A549 (cell line): ENCODE results near the gene PTPRK. TPM values are rescaled to one million over a fixed set of nuclear protein-coding genes. Genes with fewer than 3 reads are reported as not detected.

Experiments used
- ATAC-seq, 2 experiments: fragments of 200-7000 bp in 1 of 2; fragments of >200 bp in 1 of 2; cut with Nextera tagmentation in 1 of 2; cut with Tn5 transposase in 1 of 2; 3 replicates each; pipeline versions ENCODE4 v1.8.0 to v1.9.1; 2018 to 2020; ENCODE audit warnings: mild to moderate bottlenecking in 1 of 2, moderate library complexity in 1 of 2
- CTCF ChIA-PET: fragments of 300-600 bp; sonication (Branson Sonifier 250); formaldehyde crosslinking; extraction: SDS; loops from one replicate; lab custom pipeline; 2021; ENCODE audit warnings: antibody characterized with exemption, inconsistent platforms; lab: Yijun Ruan, JAX
- POLR2A ChIA-PET: fragments of 350-600 bp; formaldehyde crosslinking; extraction: SDS; loops from one replicate; lab custom pipeline; 2021; ENCODE audit warnings: antibody characterized with exemption, inconsistent platforms; lab: Yijun Ruan, JAX
- DNase-seq, 2 experiments: peaks; one replicate each; pipeline versions ENCODE4 v3.0.0 to v3.0.0-alpha.2; 2011 to 2016; ENCODE audit warnings: low read depth in 1 of 2, low spot score in 1 of 2
- FAIRE-seq: peaks from 2 replicates; lab custom pipeline; 2011; peaks lifted over from hg19 to GRCh38; lab: Jason Lieb, UNC
- H3K27ac ChIP-seq, 2 experiments: fragments of >200 bp; sonication (Bioruptor Twin); formaldehyde crosslinking; 3 replicates each; pipeline ENCODE4 v1.5.1; 2016 to 2017
- H3K4me1 ChIP-seq: fragments of >200 bp; sonication (Bioruptor Twin); formaldehyde crosslinking; 3 replicates; pipeline ENCODE4 v1.6.1; 2016
- H3K4me2 ChIP-seq: fragments of >200 bp; sonication (Bioruptor Twin); formaldehyde crosslinking; 3 replicates; pipeline ENCODE4 v1.6.1; 2016
- H3K4me3 ChIP-seq: fragments of >200 bp; sonication (Bioruptor Twin); formaldehyde crosslinking; 3 replicates; pipeline ENCODE4 v1.5.1; 2016
- H3K9me3 ChIP-seq: fragments of >200 bp; sonication (Bioruptor Twin); formaldehyde crosslinking; 3 replicates; pipeline ENCODE4 v1.6.1; 2016
- BHLHE40 ChIP-seq: IDR thresholded peaks from 2 replicates; pipeline ENCODE4 v1.6.1; 2012; ENCODE audit warnings: low read depth, low read length, inconsistent platforms
- CBX2 ChIP-seq: fragments of 200-600 bp; sonication (generic); IDR thresholded peaks from 2 replicates; pipeline ENCODE4 v1.6.1; 2016; ENCODE audit warnings: low read depth, mild to moderate bottlenecking, borderline replicate concordance
- CBX8 ChIP-seq: fragments of 200-600 bp; sonication (generic); IDR thresholded peaks from 2 replicates; pipeline ENCODE4 v1.6.1; 2016
- CEBPB ChIP-seq, 2 experiments: fragments of >200 bp in 1 of 2; sonication (Bioruptor Twin) in 1 of 2; formaldehyde crosslinking in 1 of 2; IDR thresholded peaks; 2 replicates each; pipeline ENCODE4 v1.6.1; 2012 to 2016
- CHD2 ChIP-seq: fragments of 150-350 bp; IDR thresholded peaks from 2 replicates; pipeline ENCODE4 v1.6.1; 2014; ENCODE audit warnings: low read length; ENCODE audit not compliant: partially characterized antibody
- ESRRA ChIP-seq: fragments of 150-350 bp; IDR thresholded peaks from 2 replicates; pipeline ENCODE4 v1.6.1; 2014; ENCODE audit warnings: mild to moderate bottlenecking, low read length, borderline replicate concordance
- FOSB ChIP-seq: fragments of 250-450 bp; sonication (Bioruptor Pico); IDR thresholded peaks from 2 replicates; pipeline ENCODE4 v1.5.0; 2020; ENCODE audit warnings: mild to moderate bottlenecking, moderate library complexity
- FOSL2 ChIP-seq, 2 experiments: fragments of 450-650 bp in 1 of 2; fragments of >200 bp in 1 of 2; sonication (Bioruptor Twin) in 1 of 2; formaldehyde crosslinking; IDR thresholded peaks; 2 replicates each; pipeline versions ENCODE4 v1.5.0 to v1.6.1; 2016 to 2020; ENCODE audit warnings: mild to moderate bottlenecking in 1 of 2, moderate library complexity in 1 of 2
- FOXS1 ChIP-seq: fragments of 250-450 bp; sonication (Bioruptor Pico); IDR thresholded peaks from 2 replicates; pipeline ENCODE4 v1.5.0; 2020; ENCODE audit warnings: mild to moderate bottlenecking, moderate library complexity
- GATA3 ChIP-seq: IDR thresholded peaks from 2 replicates; pipeline ENCODE4 v1.6.1; 2012; ENCODE audit warnings: borderline replicate concordance
- HDAC2 ChIP-seq: fragments of 200-600 bp; sonication (generic); IDR thresholded peaks from 2 replicates; pipeline ENCODE4 v1.6.1; 2016
- HOXA7 ChIP-seq: fragments of 250-450 bp; sonication (Bioruptor Pico); IDR thresholded peaks from 2 replicates; pipeline ENCODE4 v1.5.0; 2020; ENCODE audit warnings: mild to moderate bottlenecking, moderate library complexity
- HOXB13 ChIP-seq: fragments of 250-450 bp; sonication (Bioruptor Pico); IDR thresholded peaks from 2 replicates; pipeline ENCODE4 v1.5.0; 2020; ENCODE audit warnings: low read depth, mild to moderate bottlenecking, moderate library complexity
- KDM1A ChIP-seq: fragments of 200-600 bp; sonication (generic); IDR thresholded peaks from 2 replicates; pipeline ENCODE4 v1.6.1; 2016; ENCODE audit warnings: low read depth, mild to moderate bottlenecking
- MAFK ChIP-seq: fragments of 450-650 bp; IDR thresholded peaks from 2 replicates; pipeline ENCODE4 v1.6.1; 2014; ENCODE audit not compliant: partially characterized antibody
- MYC ChIP-seq: IDR thresholded peaks from 2 replicates; pipeline ENCODE4 v1.6.1; 2012; ENCODE audit warnings: mild to moderate bottlenecking, inconsistent platforms, low read length, improper control_type of control experiment, borderline replicate concordance
- NFE2L2 ChIP-seq: fragments of 150-350 bp; conservative IDR thresholded peaks from 2 replicates; pipeline ENCODE4 v1.6.1; 2014; ENCODE audit warnings: low read length
- NR3C1 ChIP-seq: fragments of >200 bp; sonication (Bioruptor Twin); formaldehyde crosslinking; IDR thresholded peaks from 3 replicates; pipeline ENCODE4 v1.6.1; 2017
- POLR2AphosphoS2 ChIP-seq: conservative IDR thresholded peaks from 2 replicates; pipeline ENCODE4 v1.6.1; 2012; ENCODE audit warnings: low read length, improper control_type of control experiment, inconsistent platforms
- RAD21 ChIP-seq, 2 experiments: fragments of >200 bp in 1 of 2; sonication (Bioruptor Twin) in 1 of 2; formaldehyde crosslinking in 1 of 2; IDR thresholded peaks in 1 of 2; conservative IDR thresholded peaks in 1 of 2; 2 replicates in 1 of 2; 3 replicates in 1 of 2; pipeline ENCODE4 v1.6.1; 2012 to 2018; ENCODE audit warnings: inconsistent platforms in 1 of 2
- RARB ChIP-seq: fragments of 250-450 bp; sonication (Bioruptor Pico); IDR thresholded peaks from 2 replicates; pipeline ENCODE4 v1.8.0; 2021; ENCODE audit warnings: mild to moderate bottlenecking, moderate library complexity
- RFX5 ChIP-seq: fragments of 450-650 bp; IDR thresholded peaks from 2 replicates; pipeline ENCODE4 v1.7.1; 2014; ENCODE audit warnings: antibody characterized with exemption, mild to moderate bottlenecking, moderate library complexity
- RNF2 ChIP-seq: fragments of 200-600 bp; sonication (generic); IDR thresholded peaks from 2 replicates; pipeline ENCODE4 v1.6.1; 2016; ENCODE audit warnings: low read depth, mild to moderate bottlenecking, antibody characterized with exemption, moderate library complexity, borderline replicate concordance
- SREBF2 ChIP-seq: fragments of 450-650 bp; IDR thresholded peaks from 2 replicates; pipeline ENCODE4 v1.6.1; 2014; ENCODE audit warnings: mild to moderate bottlenecking, moderate library complexity
- TFCP2L1 ChIP-seq: fragments of 250-450 bp; sonication (Bioruptor Pico); IDR thresholded peaks from 2 replicates; pipeline ENCODE4 v1.5.0; 2021; ENCODE audit warnings: mild to moderate bottlenecking
- TP53 ChIP-seq: fragments of 250-450 bp; sonication (Bioruptor Pico); IDR thresholded peaks from 2 replicates; pipeline ENCODE4 v1.5.0; 2021; ENCODE audit warnings: mild to moderate bottlenecking, moderate library complexity
- ZC3H11A ChIP-seq: fragments of 450-650 bp; IDR thresholded peaks from 2 replicates; pipeline ENCODE4 v1.6.1; 2014; ENCODE audit warnings: antibody characterized with exemption, mild to moderate bottlenecking
- WGBS: methylation state at CpG from one replicate; pipeline ENCODE4 v1.1.6; 2017; ENCODE audit errors: missing lambda C conversion rate; 5-methylcytosine and 5-hydroxymethylcytosine counted together
- polyA plus RNA-seq, 4 experiments: library from polyadenylated mRNA; depleted of rRNA in 3 of 4; stranded (reverse); fragments of >200 nt; fragmentation: RNase III in 1 of 4; extraction: RNeasy Plus Mini Kit Qiagen cat#74134 plus additional on column Dnase treatment in 1 of 4; gene quantifications; 2 replicates in 3 of 4; 3 replicates in 1 of 4; pipeline ENCODE4 v1.2.3, GENCODE V29; 2011 to 2017
- TF ChIP-seq, protein P1 (sequence below): IDR thresholded peaks from 2 replicates; pipeline ENCODE4 v1.6.1; 2012
- TF ChIP-seq, protein P2 (sequence below): fragments of 250-450 bp; sonication (Bioruptor Pico); IDR thresholded peaks from 2 replicates; pipeline ENCODE4 v1.5.0; 2020; ENCODE audit warnings: low read depth, mild to moderate bottlenecking, moderate library complexity

PTPRK gene
- polyA plus RNA-seq, 2 of the 4 experiments (the other 2 are of a cell fraction) = 14.4 to 16.1 TPM

DNA sequence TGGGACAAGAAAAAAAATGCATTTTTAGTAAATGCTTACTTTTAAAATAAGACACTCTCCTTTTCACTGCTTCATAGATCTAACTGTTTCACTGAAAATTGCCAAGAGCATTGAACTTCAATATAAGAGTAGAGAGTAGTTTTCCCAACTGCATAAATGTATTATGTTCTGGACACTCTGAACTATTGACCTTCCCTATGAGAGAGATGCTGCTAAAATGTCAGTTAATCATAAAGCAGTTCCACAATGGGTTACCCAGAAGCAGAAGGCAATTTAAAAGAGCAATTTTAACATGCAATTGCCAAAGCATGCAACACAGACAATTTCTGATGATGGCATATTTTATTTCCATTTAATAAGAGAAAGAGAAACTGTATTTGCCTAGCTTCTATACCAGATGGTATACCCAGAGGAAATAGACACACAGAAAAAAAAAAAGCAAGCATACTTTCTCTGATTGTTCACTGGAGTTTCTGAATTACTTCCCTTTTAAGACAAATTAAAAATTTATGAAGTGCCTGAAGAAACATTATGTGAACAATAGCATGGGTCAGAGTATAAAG, 340.4 kb downstream of the PTPRK start:
- H3K27ac ChIP-seq = no peak overlapping the region
- TF ChIP-seq RNF2 = no peak
- TF ChIP-seq HDAC2 = no peak
- TF ChIP-seq FOSB (CRISPR knock-in tag) = no peak
- no peak for TF ChIP-seq MYC
- no peak for TF ChIP-seq CBX2
- TF ChIP-seq FOSL2 (IDR thresholded peaks at IDR 0.05) = no peak
- no peak for TF ChIP-seq FOSL2 (CRISPR knock-in tag; IDR thresholded peaks at IDR 0.05)
- TF ChIP-seq HOXB13 (CRISPR knock-in tag) = no peak
- TF ChIP-seq RAD21 (conservative IDR thresholded peaks at IDR 0.05 in 1 of 2, IDR thresholded peaks at IDR 0.05 in 1 of 2) = no peak
- TF ChIP-seq CEBPB (IDR thresholded peaks at IDR 0.05) = no peak
- TF ChIP-seq NFE2L2 = no peak
- TF ChIP-seq HOXA7 (CRISPR knock-in tag) = no peak
- no peak for TF ChIP-seq BHLHE40
- no peak for TF ChIP-seq CBX8
- TF ChIP-seq, protein P1, sequence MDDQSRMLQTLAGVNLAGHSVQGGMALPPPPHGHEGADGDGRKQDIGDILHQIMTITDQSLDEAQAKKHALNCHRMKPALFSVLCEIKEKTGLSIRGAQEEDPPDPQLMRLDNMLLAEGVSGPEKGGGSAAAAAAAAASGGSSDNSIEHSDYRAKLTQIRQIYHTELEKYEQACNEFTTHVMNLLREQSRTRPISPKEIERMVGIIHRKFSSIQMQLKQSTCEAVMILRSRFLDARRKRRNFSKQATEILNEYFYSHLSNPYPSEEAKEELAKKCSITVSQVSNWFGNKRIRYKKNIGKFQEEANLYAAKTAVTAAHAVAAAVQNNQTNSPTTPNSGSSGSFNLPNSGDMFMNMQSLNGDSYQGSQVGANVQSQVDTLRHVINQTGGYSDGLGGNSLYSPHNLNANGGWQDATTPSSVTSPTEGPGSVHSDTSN = no peak
- TF ChIP-seq KDM1A = no peak
- no peak for TF ChIP-seq ESRRA
- no peak for TF ChIP-seq RARB (CRISPR knock-in tag)
- TF ChIP-seq NR3C1 = no peak
- no peak for ATAC-seq
- ChIA-PET POLR2A (no interaction called here), CTCF (no interaction called here)
- no peak for FAIRE-seq
- no peak overlapping the region; the same call in 2 of the 3 replicates for H3K4me2 ChIP-seq
- H3K9me3 ChIP-seq = no peaks in the 10 kb centered on the region
- DNase-seq = no peak
- H3K4me1 ChIP-seq = peaks cover 7% of the 10 kb centered on the region; the same call in 2 of the 3 replicates
- no peak overlapping the region for H3K4me3 ChIP-seq

DNA sequence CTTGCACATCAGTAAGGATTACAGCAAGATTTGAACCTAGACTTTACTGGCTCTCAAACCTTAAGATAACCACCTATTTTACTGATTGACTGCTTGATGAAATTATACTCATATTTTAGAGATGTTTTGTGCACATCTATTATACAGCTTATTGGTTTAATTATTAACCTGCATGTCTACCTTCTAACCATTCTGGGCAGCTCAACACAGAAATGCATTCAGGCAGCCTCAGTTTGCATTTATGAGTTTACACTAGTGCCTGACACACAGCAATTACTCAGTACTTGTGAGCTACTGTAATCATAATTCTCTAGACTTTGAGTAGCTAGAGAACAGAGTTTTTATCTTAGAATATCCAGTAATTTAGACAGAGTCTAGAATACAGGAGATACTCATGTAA, 345.7 kb downstream of the PTPRK start:
- no peak for FAIRE-seq
- TF ChIP-seq POLR2AphosphoS2 = no peak
- no peak for TF ChIP-seq TFCP2L1 (CRISPR knock-in tag)
- TF ChIP-seq TP53 (CRISPR knock-in tag) = no peak
- TF ChIP-seq, protein P1 = no peak
- TF ChIP-seq CEBPB (IDR thresholded peaks at IDR 0.05) = no peak
- no peak for TF ChIP-seq MAFK
- TF ChIP-seq, all 56 proteins: peak for 0
- ChIA-PET CTCF (no interaction called here), POLR2A (no interaction called here)
- Histone ChIP-seq H3K27ac (no peak overlapping the region), H3K4me1 (peaks cover 8% of the 10 kb centered on the region; the same call in 2 of the 3 replicates), H3K9me3 (no peaks in the 10 kb centered on the region), H3K4me3 (no peak overlapping the region), H3K4me2 (peak overlapping the region; percentile 2; the same call in 1 of the 3 replicates)
- ATAC-seq (no peak), DNase-seq (no peak)

DNA sequence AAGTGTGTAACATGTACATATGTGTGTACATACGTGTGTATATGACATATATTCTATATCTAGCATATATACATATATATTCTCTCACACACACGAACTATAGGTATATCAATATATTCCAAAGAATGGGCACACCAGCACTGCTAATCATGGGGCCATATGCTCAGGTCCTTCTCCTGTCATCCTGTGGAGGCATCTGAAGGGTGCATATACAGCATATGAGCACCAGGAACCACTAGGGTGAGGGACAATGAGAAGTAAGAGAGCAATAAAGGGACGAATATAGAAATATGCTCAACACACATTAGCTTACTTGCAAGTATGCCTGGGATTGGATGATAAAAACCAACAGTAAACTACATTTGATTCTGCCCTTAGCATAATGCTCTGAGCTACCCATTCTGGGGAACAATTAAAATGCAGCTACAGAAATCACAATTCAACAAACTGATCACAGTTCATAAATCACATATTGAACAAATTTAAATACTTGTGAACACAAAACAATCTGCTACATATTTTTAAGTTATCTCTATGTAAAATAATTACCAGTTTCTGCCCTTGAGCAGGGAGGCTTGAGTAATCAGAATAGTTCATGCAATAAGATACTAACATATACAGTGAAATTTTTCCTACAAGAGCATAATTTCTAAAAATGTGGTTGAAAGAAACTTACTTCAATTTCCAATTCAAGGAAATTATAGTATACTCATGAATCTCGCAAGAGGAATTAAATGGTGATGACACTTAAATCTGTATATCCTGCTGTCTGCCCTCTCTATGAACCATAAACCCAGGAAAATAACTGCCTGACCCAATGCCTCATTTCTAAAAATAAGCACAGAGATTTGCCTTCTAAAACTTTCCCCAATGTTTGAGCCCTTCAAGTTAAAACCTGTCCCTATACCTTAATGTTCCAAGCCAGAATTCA, 347.4 kb downstream of the PTPRK start:
- no peak for DNase-seq
- no peak for FAIRE-seq
- Histone ChIP-seq H3K4me2 (no peak overlapping the region), H3K4me3 (no peak overlapping the region), H3K27ac (no peak overlapping the region), H3K4me1 (peaks cover 8% of the 10 kb centered on the region; the same call in 2 of the 3 replicates), H3K9me3 (no peaks in the 10 kb centered on the region)
- ATAC-seq = no peak
- 77% methylated on average over 4 of the region's 4 CpGs for WGBS
- ChIA-PET POLR2A (no interaction called here), CTCF (no interaction called here)
- TF ChIP-seq SREBF2 = no peak
- TF ChIP-seq CBX8 = no peak
- no peak for TF ChIP-seq RFX5
- TF ChIP-seq KDM1A = no peak
- TF ChIP-seq, protein P2, sequence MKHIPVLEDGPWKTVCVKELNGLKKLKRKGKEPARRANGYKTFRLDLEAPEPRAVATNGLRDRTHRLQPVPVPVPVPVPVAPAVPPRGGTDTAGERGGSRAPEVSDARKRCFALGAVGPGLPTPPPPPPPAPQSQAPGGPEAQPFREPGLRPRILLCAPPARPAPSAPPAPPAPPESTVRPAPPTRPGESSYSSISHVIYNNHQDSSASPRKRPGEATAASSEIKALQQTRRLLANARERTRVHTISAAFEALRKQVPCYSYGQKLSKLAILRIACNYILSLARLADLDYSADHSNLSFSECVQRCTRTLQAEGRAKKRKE (CRISPR knock-in tag) = no peak
- TF ChIP-seq CHD2 = no peak
- TF ChIP-seq MAFK = no peak
- TF ChIP-seq, protein P1 = no peak
- TF ChIP-seq RARB (CRISPR knock-in tag) = no peak
- no peak for TF ChIP-seq FOXS1
- TF ChIP-seq HOXB13 (CRISPR knock-in tag) = no peak
- TF ChIP-seq GATA3 = no peak
- TF ChIP-seq ZC3H11A = no peak
